HEK293 (cell line): Measurements from ENCODE around the gene PPP1R11.

ENCODE experiments used
- CTCF ChIA-PET: fragments of 350-600 bp; formaldehyde crosslinking; extraction: SDS; loops from one replicate; lab custom pipeline; 2021; ENCODE audit warnings: antibody characterized with exemption; lab: Yijun Ruan, JAX
- POLR2A ChIA-PET: fragments of 300-600 bp; formaldehyde crosslinking; extraction: SDS; loops from one replicate; lab custom pipeline; 2020; ENCODE audit warnings: antibody characterized with exemption, inconsistent platforms; lab: Yijun Ruan, JAX
- H3K27ac ChIP-seq: fragments of 200-500 bp; sonication (Bioruptor generic); 2 replicates; pipeline ENCODE4 v1.5.1; 2014; ENCODE audit warnings: low read depth, low read length, control low read depth, inconsistent platforms; ENCODE audit errors: extremely low read depth
- H3K36me3 ChIP-seq, 2 experiments: fragments of 200-500 bp in 1 of 2; sonication (Bioruptor generic) in 1 of 2; 1 replicate in 1 of 2; 2 replicates in 1 of 2; pipeline ENCODE4 v1.5.1; 2014 to 2017; ENCODE audit warnings: inconsistent platforms in 2 of 2, low read length in 2 of 2; ENCODE audit not compliant: control insufficient read depth in 2 of 2, insufficient read depth in 1 of 2
- H3K4me1 ChIP-seq: fragments of 200-500 bp; sonication (Bioruptor generic); 2 replicates; pipeline ENCODE4 v1.5.1; 2014; ENCODE audit warnings: mild to moderate bottlenecking, low read length, inconsistent platforms; ENCODE audit not compliant: control insufficient read depth, insufficient read depth
- H3K4me3 ChIP-seq: 2 replicates; pipeline ENCODE4 v1.5.1; 2011; ENCODE audit warnings: low read depth, mild to moderate bottlenecking, control low read depth, low read length, moderate library complexity
- H3K9me3 ChIP-seq: fragments of 200-500 bp; sonication (Bioruptor generic); 2 replicates; pipeline ENCODE4 v1.5.1; 2014; ENCODE audit warnings: low read depth, low read length, inconsistent platforms; ENCODE audit not compliant: control insufficient read depth, insufficient read depth
- GLIS2 ChIP-seq: fragments of 450-650 bp; formaldehyde crosslinking; IDR thresholded peaks from 2 replicates; pipeline ENCODE4 v1.5.1; 2016; ENCODE audit warnings: missing biosample characterization, missing genetic modification characterization
- ZBTB1 ChIP-seq: fragments of 450-650 bp; formaldehyde crosslinking; IDR thresholded peaks from 2 replicates; pipeline ENCODE4 v1.5.1; 2016; ENCODE audit warnings: missing biosample characterization, missing genetic modification characterization
- ZNF221 ChIP-seq: fragments of 450-650 bp; formaldehyde crosslinking; IDR thresholded peaks from 2 replicates; pipeline ENCODE4 v1.5.1; 2017; ENCODE audit warnings: missing biosample characterization, missing genetic modification characterization, borderline replicate concordance
- ZNF341 ChIP-seq: fragments of 450-650 bp; formaldehyde crosslinking; IDR thresholded peaks from 2 replicates; pipeline ENCODE4; 2016; ENCODE audit warnings: low read depth, missing biosample characterization, missing genetic modification characterization
- ZNF433 ChIP-seq: fragments of 450-650 bp; formaldehyde crosslinking; IDR thresholded peaks from 2 replicates; pipeline ENCODE4 v1.5.1; 2016; ENCODE audit warnings: missing biosample characterization, missing genetic modification characterization, low read depth
- ZNF610 ChIP-seq: fragments of 450-650 bp; formaldehyde crosslinking; IDR thresholded peaks from 2 replicates; pipeline ENCODE4 v1.5.1; 2016; ENCODE audit warnings: missing biosample characterization, missing genetic modification characterization, borderline replicate concordance
- ZNF629 ChIP-seq: fragments of 450-650 bp; formaldehyde crosslinking; IDR thresholded peaks from 2 replicates; pipeline ENCODE4 v1.5.1; 2017; ENCODE audit warnings: missing biosample characterization, missing genetic modification characterization
- ZNF664 ChIP-seq: fragments of 450-650 bp; formaldehyde crosslinking; IDR thresholded peaks from 2 replicates; pipeline ENCODE4 v1.5.1; 2016; ENCODE audit warnings: missing biosample characterization, missing genetic modification characterization
- ZNF670 ChIP-seq: fragments of 450-650 bp; formaldehyde crosslinking; IDR thresholded peaks from 2 replicates; pipeline ENCODE4 v1.5.1; 2016; ENCODE audit warnings: missing biosample characterization, missing genetic modification characterization, low read depth
- ZNF791 ChIP-seq: fragments of 450-650 bp; formaldehyde crosslinking; IDR thresholded peaks from 2 replicates; pipeline ENCODE4 v1.5.1; 2016; ENCODE audit warnings: missing biosample characterization, missing genetic modification characterization
- ZSCAN16 ChIP-seq: fragments of 450-650 bp; formaldehyde crosslinking; IDR thresholded peaks from 2 replicates; pipeline ENCODE4 v1.5.1; 2016; ENCODE audit warnings: missing biosample characterization, missing genetic modification characterization
- TF ChIP-seq, protein P1 (sequence below): fragments of 450-650 bp; formaldehyde crosslinking; IDR thresholded peaks from 2 replicates; pipeline ENCODE4 v1.5.1; 2017; ENCODE audit warnings: missing biosample characterization, missing genetic modification characterization
- TF ChIP-seq, protein P2 (sequence below): fragments of 450-650 bp; formaldehyde crosslinking; IDR thresholded peaks from 2 replicates; pipeline ENCODE4 v1.5.1; 2016; ENCODE audit warnings: missing biosample characterization, missing genetic modification characterization, low read depth
- TF ChIP-seq, protein P3 (sequence below): fragments of 450-650 bp; formaldehyde crosslinking; IDR thresholded peaks from 2 replicates; pipeline ENCODE4 v1.5.1; 2016; ENCODE audit warnings: missing biosample characterization, missing genetic modification characterization
- TF ChIP-seq, protein P4 (sequence below): fragments of 450-650 bp; formaldehyde crosslinking; IDR thresholded peaks from 2 replicates; pipeline ENCODE4 v1.5.1; 2016; ENCODE audit warnings: missing biosample characterization, missing genetic modification characterization
- TF ChIP-seq, protein P5 (sequence below): fragments of 450-650 bp; formaldehyde crosslinking; IDR thresholded peaks from 2 replicates; pipeline ENCODE4 v1.5.1; 2016; ENCODE audit warnings: missing biosample characterization, missing genetic modification characterization
- TF ChIP-seq, protein P6 (sequence below): fragments of 450-650 bp; formaldehyde crosslinking; IDR thresholded peaks from 2 replicates; pipeline ENCODE4 v1.5.1; 2017; ENCODE audit warnings: missing biosample characterization, missing genetic modification characterization

Gene PPP1R11

DNA sequence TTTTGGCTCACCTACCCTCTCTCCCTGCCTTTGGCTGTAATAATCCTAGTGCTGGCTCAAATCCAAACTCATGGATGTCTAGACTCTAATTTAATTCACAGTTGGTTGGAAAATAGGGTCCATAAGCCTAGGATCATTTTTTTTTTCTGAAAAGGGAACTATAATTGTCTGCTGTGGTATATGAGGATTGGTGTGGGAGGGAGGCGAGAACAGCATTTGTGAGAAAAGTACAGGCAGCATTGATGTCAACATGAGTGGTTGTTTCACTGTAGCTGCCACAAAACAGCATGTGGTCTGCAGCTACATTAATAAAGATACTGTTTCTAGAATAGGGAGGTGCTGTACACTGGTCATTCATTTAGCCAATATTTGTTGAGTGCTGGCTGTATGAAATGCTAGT, 24.5 kb upstream of the PPP1R11 start (continued):
- TF ChIP-seq ZNF341 (tag by site-specific recombination) (peak; percentile 65), ZNF629 (tag by site-specific recombination) (no peak)

DNA sequence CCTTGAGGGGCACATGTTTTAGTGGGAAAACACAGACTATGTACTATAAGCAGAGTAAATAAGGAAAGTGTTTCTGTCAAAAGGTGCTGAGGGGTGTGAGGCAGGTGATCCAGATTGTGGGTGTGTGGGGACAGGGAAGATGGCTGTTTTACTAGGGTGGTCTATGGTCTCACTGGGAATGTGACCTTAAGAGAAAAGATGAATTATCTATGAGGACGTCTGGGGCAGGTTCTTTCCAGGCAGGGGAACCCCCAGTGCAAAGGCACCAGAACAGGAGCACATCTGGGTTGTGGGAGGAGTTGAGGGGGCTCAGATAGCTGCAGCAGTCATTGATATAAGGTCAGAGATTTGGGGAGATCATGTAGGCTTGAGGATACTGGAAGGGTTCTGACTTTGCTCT, 24.1 kb upstream of the PPP1R11 start:
- Histone ChIP-seq H3K27ac (no peak overlapping the region), H3K4me1 (peaks cover 7% of the 10 kb centered on the region), H3K36me3 (no peaks in the 10 kb centered on the region), H3K4me3 (no peak overlapping the region), H3K9me3 (no peaks in the 10 kb centered on the region)
- CTCF ChIA-PET, result interaction anchor here (0.7 to 1.1 kb wide), 2 partner anchors 11 to 60 kb away, joined by 3 read pairs; no protein-coding TSS in a partner anchor
- TF ChIP-seq ZBTB1 (tag by site-specific recombination), result no peak
- TF ChIP-seq ZNF341 (tag by site-specific recombination), result 0 out of 2 replicates have a peak, but pooled peaks have one; percentile 1
- POLR2A ChIA-PET, result interaction anchor here (1.9 kb wide), 1 partner anchor 18 kb away, joined by 9 read pairs; the partner anchor contains the start of gene POLR1H

DNA sequence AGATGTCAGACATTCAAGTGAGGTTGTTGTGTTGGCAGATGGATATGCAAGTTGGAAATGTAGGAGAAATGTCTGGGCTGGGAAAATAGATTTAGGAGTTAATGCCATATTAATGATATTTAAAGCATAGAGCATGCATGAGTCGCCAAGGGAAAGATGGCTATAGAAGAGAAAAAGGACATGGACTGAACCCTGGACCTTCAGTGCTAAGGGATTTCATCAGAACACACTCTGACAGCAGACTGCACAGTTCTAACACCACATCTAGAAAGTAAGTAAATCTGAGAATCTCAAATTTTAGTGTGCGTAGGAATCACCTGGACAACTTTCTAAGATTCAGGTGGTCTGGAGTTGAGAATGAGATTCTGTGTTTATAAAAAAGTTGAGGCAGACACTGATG, 23.3 kb upstream of the PPP1R11 start:
- H3K9me3 ChIP-seq, result no peaks in the 10 kb centered on the region
- TF ChIP-seq ZBTB1 (tag by site-specific recombination), result no peak
- no peak for TF ChIP-seq ZNF670 (tag by site-specific recombination)
- TF ChIP-seq, protein P1, sequence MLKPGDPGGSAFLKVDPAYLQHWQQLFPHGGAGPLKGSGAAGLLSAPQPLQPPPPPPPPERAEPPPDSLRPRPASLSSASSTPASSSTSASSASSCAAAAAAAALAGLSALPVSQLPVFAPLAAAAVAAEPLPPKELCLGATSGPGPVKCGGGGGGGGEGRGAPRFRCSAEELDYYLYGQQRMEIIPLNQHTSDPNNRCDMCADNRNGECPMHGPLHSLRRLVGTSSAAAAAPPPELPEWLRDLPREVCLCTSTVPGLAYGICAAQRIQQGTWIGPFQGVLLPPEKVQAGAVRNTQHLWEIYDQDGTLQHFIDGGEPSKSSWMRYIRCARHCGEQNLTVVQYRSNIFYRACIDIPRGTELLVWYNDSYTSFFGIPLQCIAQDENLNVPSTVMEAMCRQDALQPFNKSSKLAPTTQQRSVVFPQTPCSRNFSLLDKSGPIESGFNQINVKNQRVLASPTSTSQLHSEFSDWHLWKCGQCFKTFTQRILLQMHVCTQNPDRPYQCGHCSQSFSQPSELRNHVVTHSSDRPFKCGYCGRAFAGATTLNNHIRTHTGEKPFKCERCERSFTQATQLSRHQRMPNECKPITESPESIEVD (tag by site-specific recombination), result no peak
- no peak for TF ChIP-seq ZSCAN16
- no peak for TF ChIP-seq ZNF610 (tag by site-specific recombination)
- TF ChIP-seq ZNF791 (tag by site-specific recombination), result no peak
- TF ChIP-seq, protein P2, sequence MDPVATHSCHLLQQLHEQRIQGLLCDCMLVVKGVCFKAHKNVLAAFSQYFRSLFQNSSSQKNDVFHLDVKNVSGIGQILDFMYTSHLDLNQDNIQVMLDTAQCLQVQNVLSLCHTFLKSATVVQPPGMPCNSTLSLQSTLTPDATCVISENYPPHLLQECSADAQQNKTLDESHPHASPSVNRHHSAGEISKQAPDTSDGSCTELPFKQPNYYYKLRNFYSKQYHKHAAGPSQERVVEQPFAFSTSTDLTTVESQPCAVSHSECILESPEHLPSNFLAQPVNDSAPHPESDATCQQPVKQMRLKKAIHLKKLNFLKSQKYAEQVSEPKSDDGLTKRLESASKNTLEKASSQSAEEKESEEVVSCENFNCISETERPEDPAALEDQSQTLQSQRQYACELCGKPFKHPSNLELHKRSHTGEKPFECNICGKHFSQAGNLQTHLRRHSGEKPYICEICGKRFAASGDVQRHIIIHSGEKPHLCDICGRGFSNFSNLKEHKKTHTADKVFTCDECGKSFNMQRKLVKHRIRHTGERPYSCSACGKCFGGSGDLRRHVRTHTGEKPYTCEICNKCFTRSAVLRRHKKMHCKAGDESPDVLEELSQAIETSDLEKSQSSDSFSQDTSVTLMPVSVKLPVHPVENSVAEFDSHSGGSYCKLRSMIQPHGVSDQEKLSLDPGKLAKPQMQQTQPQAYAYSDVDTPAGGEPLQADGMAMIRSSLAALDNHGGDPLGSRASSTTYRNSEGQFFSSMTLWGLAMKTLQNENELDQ (tag by site-specific recombination), result no peak
- TF ChIP-seq, protein P3, sequence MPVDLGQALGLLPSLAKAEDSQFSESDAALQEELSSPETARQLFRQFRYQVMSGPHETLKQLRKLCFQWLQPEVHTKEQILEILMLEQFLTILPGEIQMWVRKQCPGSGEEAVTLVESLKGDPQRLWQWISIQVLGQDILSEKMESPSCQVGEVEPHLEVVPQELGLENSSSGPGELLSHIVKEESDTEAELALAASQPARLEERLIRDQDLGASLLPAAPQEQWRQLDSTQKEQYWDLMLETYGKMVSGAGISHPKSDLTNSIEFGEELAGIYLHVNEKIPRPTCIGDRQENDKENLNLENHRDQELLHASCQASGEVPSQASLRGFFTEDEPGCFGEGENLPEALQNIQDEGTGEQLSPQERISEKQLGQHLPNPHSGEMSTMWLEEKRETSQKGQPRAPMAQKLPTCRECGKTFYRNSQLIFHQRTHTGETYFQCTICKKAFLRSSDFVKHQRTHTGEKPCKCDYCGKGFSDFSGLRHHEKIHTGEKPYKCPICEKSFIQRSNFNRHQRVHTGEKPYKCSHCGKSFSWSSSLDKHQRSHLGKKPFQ (tag by site-specific recombination), result no peak
- no peak for TF ChIP-seq ZNF664 (tag by site-specific recombination)
- TF ChIP-seq, protein P4, sequence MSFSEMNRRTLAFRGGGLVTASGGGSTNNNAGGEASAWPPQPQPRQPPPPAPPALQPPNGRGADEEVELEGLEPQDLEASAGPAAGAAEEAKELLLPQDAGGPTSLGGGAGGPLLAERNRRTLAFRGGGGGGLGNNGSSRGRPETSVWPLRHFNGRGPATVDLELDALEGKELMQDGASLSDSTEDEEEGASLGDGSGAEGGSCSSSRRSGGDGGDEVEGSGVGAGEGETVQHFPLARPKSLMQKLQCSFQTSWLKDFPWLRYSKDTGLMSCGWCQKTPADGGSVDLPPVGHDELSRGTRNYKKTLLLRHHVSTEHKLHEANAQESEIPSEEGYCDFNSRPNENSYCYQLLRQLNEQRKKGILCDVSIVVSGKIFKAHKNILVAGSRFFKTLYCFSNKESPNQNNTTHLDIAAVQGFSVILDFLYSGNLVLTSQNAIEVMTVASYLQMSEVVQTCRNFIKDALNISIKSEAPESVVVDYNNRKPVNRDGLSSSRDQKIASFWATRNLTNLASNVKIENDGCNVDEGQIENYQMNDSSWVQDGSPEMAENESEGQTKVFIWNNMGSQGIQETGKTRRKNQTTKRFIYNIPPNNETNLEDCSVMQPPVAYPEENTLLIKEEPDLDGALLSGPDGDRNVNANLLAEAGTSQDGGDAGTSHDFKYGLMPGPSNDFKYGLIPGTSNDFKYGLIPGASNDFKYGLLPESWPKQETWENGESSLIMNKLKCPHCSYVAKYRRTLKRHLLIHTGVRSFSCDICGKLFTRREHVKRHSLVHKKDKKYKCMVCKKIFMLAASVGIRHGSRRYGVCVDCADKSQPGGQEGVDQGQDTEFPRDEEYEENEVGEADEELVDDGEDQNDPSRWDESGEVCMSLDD, result no peak
- TF ChIP-seq, protein P5, sequence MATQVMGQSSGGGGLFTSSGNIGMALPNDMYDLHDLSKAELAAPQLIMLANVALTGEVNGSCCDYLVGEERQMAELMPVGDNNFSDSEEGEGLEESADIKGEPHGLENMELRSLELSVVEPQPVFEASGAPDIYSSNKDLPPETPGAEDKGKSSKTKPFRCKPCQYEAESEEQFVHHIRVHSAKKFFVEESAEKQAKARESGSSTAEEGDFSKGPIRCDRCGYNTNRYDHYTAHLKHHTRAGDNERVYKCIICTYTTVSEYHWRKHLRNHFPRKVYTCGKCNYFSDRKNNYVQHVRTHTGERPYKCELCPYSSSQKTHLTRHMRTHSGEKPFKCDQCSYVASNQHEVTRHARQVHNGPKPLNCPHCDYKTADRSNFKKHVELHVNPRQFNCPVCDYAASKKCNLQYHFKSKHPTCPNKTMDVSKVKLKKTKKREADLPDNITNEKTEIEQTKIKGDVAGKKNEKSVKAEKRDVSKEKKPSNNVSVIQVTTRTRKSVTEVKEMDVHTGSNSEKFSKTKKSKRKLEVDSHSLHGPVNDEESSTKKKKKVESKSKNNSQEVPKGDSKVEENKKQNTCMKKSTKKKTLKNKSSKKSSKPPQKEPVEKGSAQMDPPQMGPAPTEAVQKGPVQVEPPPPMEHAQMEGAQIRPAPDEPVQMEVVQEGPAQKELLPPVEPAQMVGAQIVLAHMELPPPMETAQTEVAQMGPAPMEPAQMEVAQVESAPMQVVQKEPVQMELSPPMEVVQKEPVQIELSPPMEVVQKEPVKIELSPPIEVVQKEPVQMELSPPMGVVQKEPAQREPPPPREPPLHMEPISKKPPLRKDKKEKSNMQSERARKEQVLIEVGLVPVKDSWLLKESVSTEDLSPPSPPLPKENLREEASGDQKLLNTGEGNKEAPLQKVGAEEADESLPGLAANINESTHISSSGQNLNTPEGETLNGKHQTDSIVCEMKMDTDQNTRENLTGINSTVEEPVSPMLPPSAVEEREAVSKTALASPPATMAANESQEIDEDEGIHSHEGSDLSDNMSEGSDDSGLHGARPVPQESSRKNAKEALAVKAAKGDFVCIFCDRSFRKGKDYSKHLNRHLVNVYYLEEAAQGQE (tag by site-specific recombination), result no peak
- no peak for TF ChIP-seq ZNF433 (tag by site-specific recombination)
- TF ChIP-seq, protein P6, sequence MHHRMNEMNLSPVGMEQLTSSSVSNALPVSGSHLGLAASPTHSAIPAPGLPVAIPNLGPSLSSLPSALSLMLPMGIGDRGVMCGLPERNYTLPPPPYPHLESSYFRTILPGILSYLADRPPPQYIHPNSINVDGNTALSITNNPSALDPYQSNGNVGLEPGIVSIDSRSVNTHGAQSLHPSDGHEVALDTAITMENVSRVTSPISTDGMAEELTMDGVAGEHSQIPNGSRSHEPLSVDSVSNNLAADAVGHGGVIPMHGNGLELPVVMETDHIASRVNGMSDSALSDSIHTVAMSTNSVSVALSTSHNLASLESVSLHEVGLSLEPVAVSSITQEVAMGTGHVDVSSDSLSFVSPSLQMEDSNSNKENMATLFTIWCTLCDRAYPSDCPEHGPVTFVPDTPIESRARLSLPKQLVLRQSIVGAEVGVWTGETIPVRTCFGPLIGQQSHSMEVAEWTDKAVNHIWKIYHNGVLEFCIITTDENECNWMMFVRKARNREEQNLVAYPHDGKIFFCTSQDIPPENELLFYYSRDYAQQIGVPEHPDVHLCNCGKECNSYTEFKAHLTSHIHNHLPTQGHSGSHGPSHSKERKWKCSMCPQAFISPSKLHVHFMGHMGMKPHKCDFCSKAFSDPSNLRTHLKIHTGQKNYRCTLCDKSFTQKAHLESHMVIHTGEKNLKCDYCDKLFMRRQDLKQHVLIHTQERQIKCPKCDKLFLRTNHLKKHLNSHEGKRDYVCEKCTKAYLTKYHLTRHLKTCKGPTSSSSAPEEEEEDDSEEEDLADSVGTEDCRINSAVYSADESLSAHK, result no peak
- TF ChIP-seq GLIS2 (tag by site-specific recombination), result no peak
- no peak for TF ChIP-seq ZNF221
- no peaks in the 10 kb centered on the region for H3K36me3 ChIP-seq
- no peak overlapping the region for H3K27ac ChIP-seq
- no peak overlapping the region for H3K4me3 ChIP-seq
- ChIA-PET POLR2A (interaction anchor here (2.3 kb wide), 1 partner anchor 17 kb away, joined by 11 read pairs; the partner anchor contains the start of gene POLR1H), CTCF (interaction anchor here (0.5 to 1.0 kb wide), 2 partner anchors 95 to 395 kb away, joined by 3 to 4 read pairs; no protein-coding TSS in a partner anchor)
- H3K4me1 ChIP-seq, result peaks cover 7% of the 10 kb centered on the region
